ENCODE data around the gene LUC7L3.

The LUC7L3 gene

GRCh38 chr17:50681263-50682200 lies 37.9 kb upstream of the LUC7L3 start:
- FAIRE-seq, result no peak

GRCh38 chr17:50682441-50682840 lies 37.0 kb upstream of the LUC7L3 start:
- FAIRE-seq (no peak), DNase-seq (ENCODE audit: insufficient read length) (no peak)
- TF ChIP-seq POLR2AphosphoS5 (IDR thresholded peaks at IDR 0.05; ENCODE audit: low read depth, low read length) (no peak), TAF1 (IDR thresholded peaks at IDR 0.05; ENCODE audit: borderline replicate concordance, low read depth, low read length) (no peak), POLR2A (IDR thresholded peaks at IDR 0.05; ENCODE audit: low read depth, low read length) (no peak)

More at GRCh38 chr17:50681263-50682200, 37.9 kb upstream of the LUC7L3 start:
- no peak for DNase-seq (ENCODE audit: insufficient read length)
- TF ChIP-seq POLR2A (IDR thresholded peaks at IDR 0.05; ENCODE audit: low read depth, low read length) (no peak), TAF1 (IDR thresholded peaks at IDR 0.05; ENCODE audit: borderline replicate concordance, low read depth, low read length) (no peak), POLR2AphosphoS5 (IDR thresholded peaks at IDR 0.05; ENCODE audit: low read depth, low read length) (no peak)

- DNase-seq (ENCODE audit: insufficient read length), result no peak
- FAIRE-seq, result no peak
- TF ChIP-seq TAF1 (IDR thresholded peaks at IDR 0.05; ENCODE audit: borderline replicate concordance, low read depth, low read length) (no peak), POLR2AphosphoS5 (IDR thresholded peaks at IDR 0.05; ENCODE audit: low read depth, low read length) (no peak), POLR2A (IDR thresholded peaks at IDR 0.05; ENCODE audit: low read depth, low read length) (no peak)
These were observed 36.5 kb upstream of the LUC7L3 start for GRCh38 chr17:50682938-50683337.

DNA sequence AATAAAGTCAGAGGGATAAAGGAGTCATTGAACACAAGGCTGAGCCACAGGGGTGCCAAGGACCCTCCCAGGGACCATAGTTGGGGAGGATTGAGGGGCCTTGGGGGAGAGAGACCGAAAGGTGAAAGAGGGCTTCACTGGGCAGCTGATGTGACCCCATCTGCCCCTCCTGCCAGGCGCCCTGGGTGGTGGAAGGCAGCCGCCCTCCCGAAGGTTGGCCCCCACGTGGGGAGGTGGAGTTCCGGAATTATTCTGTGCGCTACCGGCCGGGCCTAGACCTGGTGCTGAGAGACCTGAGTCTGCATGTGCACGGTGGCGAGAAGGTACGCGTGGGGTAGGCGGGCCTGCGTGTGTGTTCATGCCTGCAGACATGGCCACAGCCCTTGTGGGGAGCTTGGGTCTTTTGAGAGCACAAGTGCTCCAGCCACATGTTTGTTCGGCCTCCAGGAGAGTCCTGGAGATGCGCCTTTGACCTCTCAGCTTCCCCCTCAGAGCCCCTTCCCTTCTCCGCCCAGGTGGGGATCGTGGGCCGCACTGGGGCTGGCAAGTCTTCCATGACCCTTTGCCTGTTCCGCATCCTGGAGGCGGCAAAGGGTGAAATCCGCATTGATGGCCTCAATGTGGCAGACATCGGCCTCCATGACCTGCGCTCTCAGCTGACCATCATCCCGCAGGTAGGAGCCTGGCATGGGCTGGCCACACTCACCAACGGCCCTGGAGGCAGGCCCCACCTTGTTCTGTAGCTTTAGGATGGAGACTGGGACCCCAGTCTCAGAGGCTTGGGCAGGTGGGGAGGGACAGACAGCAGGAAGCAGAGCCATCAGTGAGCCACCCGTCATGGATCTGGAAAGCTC lies 35.7 kb upstream of the LUC7L3 start:
- DNase-seq (ENCODE audit: insufficient read length) (no peak), FAIRE-seq (no peak)
- TF ChIP-seq TAF1 (IDR thresholded peaks at IDR 0.05; ENCODE audit: borderline replicate concordance, low read depth, low read length) (no peak), POLR2A (IDR thresholded peaks at IDR 0.05; ENCODE audit: low read depth, low read length) (no peak), POLR2AphosphoS5 (IDR thresholded peaks at IDR 0.05; ENCODE audit: low read depth, low read length) (no peak)

DNA sequence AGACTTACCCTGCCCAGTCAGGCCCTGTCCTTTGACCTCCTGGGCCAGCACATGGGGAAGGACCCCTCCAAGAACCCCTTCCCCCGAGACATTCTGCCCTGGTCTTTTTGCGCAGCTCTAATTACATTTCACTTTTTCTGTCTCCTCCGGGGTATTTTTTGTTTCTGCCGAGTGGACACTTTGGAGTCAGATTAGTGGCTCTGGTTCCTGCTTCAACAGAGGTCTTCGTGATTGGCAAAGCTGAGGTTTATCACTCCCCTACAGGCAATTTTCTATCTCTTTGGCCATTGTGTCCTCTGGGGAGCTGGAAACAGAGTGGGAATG lies 35.2 kb upstream of the LUC7L3 start:
- no peak for DNase-seq (ENCODE audit: insufficient read length)
- TF ChIP-seq TAF1 (IDR thresholded peaks at IDR 0.05; ENCODE audit: borderline replicate concordance, low read depth, low read length) (no peak), POLR2AphosphoS5 (IDR thresholded peaks at IDR 0.05; ENCODE audit: low read depth, low read length) (no peak), POLR2A (IDR thresholded peaks at IDR 0.05; ENCODE audit: low read depth, low read length) (no peak)

GRCh38 chr17:50684612-50685333 lies 34.6 kb upstream of the LUC7L3 start:
- TF ChIP-seq TAF1 (IDR thresholded peaks at IDR 0.05; ENCODE audit: borderline replicate concordance, low read depth, low read length) (no peak), POLR2A (IDR thresholded peaks at IDR 0.05; ENCODE audit: low read depth, low read length) (no peak), POLR2AphosphoS5 (IDR thresholded peaks at IDR 0.05; ENCODE audit: low read depth, low read length) (no peak)
- FAIRE-seq, result no peak
- DNase-seq (ENCODE audit: insufficient read length), result no peak

More for the DNA sequence above, 35.2 kb upstream of the LUC7L3 start:
- no peak for FAIRE-seq

DNA sequence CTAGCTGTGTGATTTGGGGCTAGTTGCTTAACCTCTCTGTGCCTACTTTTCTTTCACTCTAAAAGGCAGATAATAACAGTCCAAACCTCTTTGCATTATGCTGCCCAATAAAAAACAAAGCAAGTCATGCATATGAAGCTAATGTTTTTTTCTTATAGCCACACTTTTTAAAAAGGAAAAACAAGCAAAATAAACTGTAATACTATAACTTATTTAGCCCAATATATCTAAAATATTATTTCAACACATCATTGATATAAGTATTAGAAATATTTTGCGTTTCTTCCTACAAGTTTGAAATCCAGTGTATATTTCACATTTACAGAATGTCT lies 34.1 kb upstream of the LUC7L3 start:
- TF ChIP-seq POLR2A (IDR thresholded peaks at IDR 0.05; ENCODE audit: low read depth, low read length), result no peak
- TF ChIP-seq POLR2AphosphoS5 (IDR thresholded peaks at IDR 0.05; ENCODE audit: low read depth, low read length), result no peak
- no peak for TF ChIP-seq TAF1 (IDR thresholded peaks at IDR 0.05; ENCODE audit: borderline replicate concordance, low read depth, low read length)
- FAIRE-seq (no peak), DNase-seq (ENCODE audit: insufficient read length) (no peak)

GRCh38 chr17:50685691-50686493 lies 33.5 kb upstream of the LUC7L3 start:
- DNase-seq (ENCODE audit: insufficient read length) (no peak), FAIRE-seq (no peak)
- TF ChIP-seq POLR2A (IDR thresholded peaks at IDR 0.05; ENCODE audit: low read depth, low read length) (no peak), POLR2AphosphoS5 (IDR thresholded peaks at IDR 0.05; ENCODE audit: low read depth, low read length) (no peak), TAF1 (IDR thresholded peaks at IDR 0.05; ENCODE audit: borderline replicate concordance, low read depth, low read length) (no peak)

DNA sequence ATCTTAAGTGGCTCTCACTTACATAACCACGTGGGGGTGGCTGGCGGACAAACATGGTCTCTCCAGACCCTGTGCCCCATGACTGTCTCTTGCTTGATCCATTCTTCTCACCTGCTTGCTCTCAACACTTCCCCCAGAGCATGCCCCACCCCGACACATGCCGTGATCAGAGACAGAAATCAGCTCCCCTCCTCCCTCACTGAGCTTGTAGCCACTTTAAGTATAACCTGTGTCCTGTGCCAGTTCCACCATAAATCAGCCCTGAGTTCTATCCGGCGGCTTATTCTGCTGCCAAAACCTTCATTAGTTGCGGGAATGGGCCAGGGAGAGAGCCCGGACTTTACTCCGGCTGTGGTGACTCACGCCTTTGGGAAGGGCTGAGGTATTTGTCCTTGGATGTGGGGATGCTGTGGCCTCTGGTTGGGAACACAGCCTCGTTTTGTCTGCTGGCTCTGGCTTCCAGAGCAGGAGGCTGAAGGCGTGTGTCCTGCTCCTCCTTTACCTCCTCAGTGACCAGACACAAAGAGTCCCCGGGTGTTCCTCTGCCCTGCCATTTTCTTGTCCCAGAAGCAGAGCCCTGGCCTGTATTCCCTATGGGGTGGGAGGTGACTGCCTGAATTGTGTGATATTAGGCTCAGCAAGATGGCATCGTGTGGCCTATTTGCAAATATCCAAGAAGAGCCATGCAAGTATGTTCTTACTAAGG lies 32.8 kb upstream of the LUC7L3 start:
- no peak for TF ChIP-seq POLR2AphosphoS5 (IDR thresholded peaks at IDR 0.05; ENCODE audit: low read depth, low read length)
- FAIRE-seq (no peak), DNase-seq (ENCODE audit: insufficient read length) (no peak)

All from GM12892 (cell line).